Caco-2 (cell line): Measurements from ENCODE around the gene H6PD. TPM values are rescaled to one million over a fixed set of nuclear protein-coding genes. Genes with fewer than 3 reads are reported as not detected.

ENCODE experiments used
- BruUV-seq: library from RNA; stranded (reverse); fragments of 400-500 nt; replicated peaks from 2 replicates; lab custom pipeline; 2021; lab: Mats Ljungman, UMichigan
- CTCF ChIA-PET: fragments of 300-600 bp; sonication (Branson Sonifier 250); formaldehyde crosslinking; loops from one replicate; lab custom pipeline; 2022; ENCODE audit warnings: antibody characterized with exemption; lab: Charles Lee
- POLR2A ChIA-PET: fragments of 300-600 bp; sonication (Branson Sonifier 250); formaldehyde crosslinking; loops from one replicate; lab custom pipeline; 2022; ENCODE audit warnings: antibody characterized with exemption; lab: Charles Lee
- DNase-seq, 2 experiments: peaks; one replicate each; pipeline versions ENCODE4 v3.0.0 to v3.0.0-alpha.2; 2020 to 2022
- H3K27me3 ChIP-seq: replicated peaks from 2 replicates; pipeline ENCODE4 v1.6.0; 2011; ENCODE audit warnings: low read length; ENCODE audit not compliant: control insufficient read depth, insufficient read depth
- H3K36me3 ChIP-seq: 2 replicates; pipeline ENCODE4 v1.5.1; 2011; ENCODE audit warnings: low read length; ENCODE audit not compliant: control insufficient read depth, insufficient read depth
- H3K4me1 ChIP-seq: fragments of 250-450 bp; sonication (Bioruptor Pico); 2 replicates; pipeline ENCODE4 v1.5.1; 2020; ENCODE audit warnings: mild to moderate bottlenecking
- H3K4me3 ChIP-seq: 2 replicates; pipeline ENCODE4 v1.5.1; 2011; ENCODE audit warnings: low read depth, mild to moderate bottlenecking, control low read depth, low read length
- H3K9me3 ChIP-seq: fragments of 250-450 bp; sonication (Bioruptor Pico); 2 replicates; pipeline ENCODE4 v1.5.1; 2020; ENCODE audit warnings: mild to moderate bottlenecking, moderate library complexity
- H3K27ac Mint-ChIP-seq: one replicate; pipeline ENCODE4 v1.8.0; 2022; ENCODE audit warnings: mixed read lengths; ENCODE audit not compliant: unreplicated experiment
- H3K27me3 Mint-ChIP-seq: one replicate; pipeline ENCODE4 v1.8.0; 2022; ENCODE audit warnings: mixed read lengths; ENCODE audit not compliant: insufficient read depth, unreplicated experiment
- H3K36me3 Mint-ChIP-seq: one replicate; pipeline ENCODE4 v1.8.0; 2022; ENCODE audit warnings: mild to moderate bottlenecking, mixed read lengths; ENCODE audit not compliant: insufficient read depth, unreplicated experiment
- H3K4me1 Mint-ChIP-seq: one replicate; pipeline ENCODE4 v1.8.0; 2022; ENCODE audit warnings: low read depth, mixed read lengths; ENCODE audit not compliant: unreplicated experiment
- H3K4me3 Mint-ChIP-seq: one replicate; pipeline ENCODE4 v1.8.0; 2022; ENCODE audit warnings: mild to moderate bottlenecking, moderate library complexity, mixed read lengths; ENCODE audit not compliant: unreplicated experiment
- H3K9me3 Mint-ChIP-seq: one replicate; pipeline ENCODE4 v1.8.0; 2022; ENCODE audit warnings: mixed read lengths; ENCODE audit not compliant: unreplicated experiment
- intact Hi-C: fragments of 100-400 bp; cut with micrococcal nuclease; formaldehyde crosslinking; loops from one replicate; pipeline ENCODE4 v1.10.0; 2022; ENCODE audit not compliant: unreplicated experiment
- total RNA-seq: library from RNA; stranded (reverse); gene quantifications from 2 replicates; pipeline ENCODE4 v1.2.3, GENCODE V29; 2022
- TF ChIP-seq, protein P1 (sequence below), 2 experiments: fragments of 200-600 bp in 1 of 2; IDR thresholded peaks; 1 replicate in 1 of 2; 2 replicates in 1 of 2; pipeline versions ENCODE4 v1.5.1 to v1.8.0; 2011 to 2022; ENCODE audit warnings: antibody characterized with exemption in 1 of 2, control low read depth in 1 of 2, inconsistent platforms in 1 of 2, low read depth in 1 of 2, low read length in 1 of 2, mild to moderate bottlenecking in 1 of 2, moderate library complexity in 1 of 2; ENCODE audit not compliant: insufficient read depth in 1 of 2, severe bottlenecking in 1 of 2, unreplicated experiment in 1 of 2

H6PD gene
- total RNA-seq, 1 experiment from 2014 or later: 13.0 TPM

DNA sequence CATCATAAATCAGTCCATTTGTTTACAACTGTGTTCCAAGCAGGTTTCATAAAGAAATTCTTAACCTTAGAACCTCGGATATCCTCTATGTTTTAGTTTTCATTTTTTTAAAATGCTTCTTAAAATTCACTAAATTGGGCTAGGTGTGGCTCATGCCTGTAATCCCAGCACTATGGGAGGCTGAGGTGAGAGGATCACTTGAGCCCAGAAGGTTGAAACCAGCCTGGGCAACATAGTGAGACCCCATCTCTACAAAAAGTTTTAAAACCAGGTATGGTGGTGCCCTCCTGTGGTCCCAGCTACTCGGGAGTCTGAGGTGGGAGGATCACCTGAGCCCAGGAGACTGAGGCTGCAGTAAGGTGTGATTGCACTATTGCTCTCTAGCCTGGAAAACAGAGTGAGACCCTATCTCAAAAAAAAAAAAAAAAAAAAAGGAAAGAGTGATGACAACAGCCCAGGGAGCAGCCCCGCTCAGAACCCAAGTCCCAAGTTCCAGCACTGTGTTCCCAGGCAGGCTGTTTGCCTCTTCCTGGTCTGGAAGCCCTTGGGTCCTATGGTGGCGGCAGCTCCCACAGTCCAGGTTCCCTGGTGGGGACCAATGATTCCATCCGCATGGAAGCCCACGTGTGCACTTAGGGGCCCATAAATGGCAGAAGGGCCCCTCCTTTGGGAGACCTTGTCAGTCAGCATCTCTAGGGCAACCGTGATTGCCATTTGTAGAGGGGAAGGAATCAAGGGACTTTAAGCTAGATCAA lies 33.4 kb downstream of the H6PD start:
- Mint-ChIP-seq H3K27ac (no peak overlapping the region), H3K4me1 (no peaks in the 10 kb centered on the region), H3K4me3 (no peak overlapping the region), H3K27me3 (no peaks in the 10 kb centered on the region), H3K9me3 (no peaks in the 10 kb centered on the region), H3K36me3 (no peaks in the 10 kb centered on the region)
- no peak overlapping the region for H3K4me3 ChIP-seq
- H3K9me3 ChIP-seq: no peaks in the 10 kb centered on the region
- BruUV-seq: no TSS peak
- ChIA-PET POLR2A (no interaction called here), CTCF (interaction anchor here (1.5 to 1.8 kb wide), 2 partner anchors 187 to 223 kb away, joined by 3 to 11 read pairs; no protein-coding TSS in a partner anchor)
- no peaks in the 10 kb centered on the region for H3K4me1 ChIP-seq
- TF ChIP-seq, protein P1, sequence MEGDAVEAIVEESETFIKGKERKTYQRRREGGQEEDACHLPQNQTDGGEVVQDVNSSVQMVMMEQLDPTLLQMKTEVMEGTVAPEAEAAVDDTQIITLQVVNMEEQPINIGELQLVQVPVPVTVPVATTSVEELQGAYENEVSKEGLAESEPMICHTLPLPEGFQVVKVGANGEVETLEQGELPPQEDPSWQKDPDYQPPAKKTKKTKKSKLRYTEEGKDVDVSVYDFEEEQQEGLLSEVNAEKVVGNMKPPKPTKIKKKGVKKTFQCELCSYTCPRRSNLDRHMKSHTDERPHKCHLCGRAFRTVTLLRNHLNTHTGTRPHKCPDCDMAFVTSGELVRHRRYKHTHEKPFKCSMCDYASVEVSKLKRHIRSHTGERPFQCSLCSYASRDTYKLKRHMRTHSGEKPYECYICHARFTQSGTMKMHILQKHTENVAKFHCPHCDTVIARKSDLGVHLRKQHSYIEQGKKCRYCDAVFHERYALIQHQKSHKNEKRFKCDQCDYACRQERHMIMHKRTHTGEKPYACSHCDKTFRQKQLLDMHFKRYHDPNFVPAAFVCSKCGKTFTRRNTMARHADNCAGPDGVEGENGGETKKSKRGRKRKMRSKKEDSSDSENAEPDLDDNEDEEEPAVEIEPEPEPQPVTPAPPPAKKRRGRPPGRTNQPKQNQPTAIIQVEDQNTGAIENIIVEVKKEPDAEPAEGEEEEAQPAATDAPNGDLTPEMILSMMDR (IDR thresholded peaks at IDR 0.05; ENCODE audit: insufficient read depth in 1 of 2, low read depth in 1 of 2, low read length in 1 of 2, severe bottlenecking in 1 of 2, unreplicated experiment in 1 of 2): no peak
- intact Hi-C loops: loop anchor here (1.0 to 2.0 kb wide), 2 partner anchors 187 to 223 kb away; no protein-coding TSS in a partner anchor
- no peaks in the 10 kb centered on the region for H3K36me3 ChIP-seq
- DNase-seq: no peak
- no peaks in the 10 kb centered on the region for H3K27me3 ChIP-seq

DNA sequence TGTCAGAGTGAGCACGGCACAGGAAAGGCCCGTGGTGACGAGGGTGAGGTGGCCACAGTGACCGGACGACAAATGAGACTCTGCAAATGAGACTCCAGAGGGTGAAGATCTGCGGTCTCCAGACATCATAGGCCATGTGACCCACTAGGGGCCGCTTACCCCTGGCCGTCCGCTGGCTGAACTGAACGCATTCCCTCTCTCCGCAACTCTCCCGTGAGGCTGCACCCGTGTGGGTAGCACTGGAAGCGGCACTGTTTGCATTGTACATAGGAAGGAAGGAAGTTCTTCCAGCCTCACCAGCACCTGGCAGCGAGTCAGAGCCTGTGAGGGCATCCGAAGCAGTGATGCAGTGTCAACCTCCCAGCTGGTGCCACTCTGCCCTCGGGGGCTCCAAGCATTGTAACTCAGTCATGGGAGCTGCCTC lies 34.5 kb downstream of the H6PD start:
- POLR2A ChIA-PET: no interaction called here
- H3K36me3 Mint-ChIP-seq: no peaks in the 10 kb centered on the region
- intact Hi-C loops: no loop called here

DNA sequence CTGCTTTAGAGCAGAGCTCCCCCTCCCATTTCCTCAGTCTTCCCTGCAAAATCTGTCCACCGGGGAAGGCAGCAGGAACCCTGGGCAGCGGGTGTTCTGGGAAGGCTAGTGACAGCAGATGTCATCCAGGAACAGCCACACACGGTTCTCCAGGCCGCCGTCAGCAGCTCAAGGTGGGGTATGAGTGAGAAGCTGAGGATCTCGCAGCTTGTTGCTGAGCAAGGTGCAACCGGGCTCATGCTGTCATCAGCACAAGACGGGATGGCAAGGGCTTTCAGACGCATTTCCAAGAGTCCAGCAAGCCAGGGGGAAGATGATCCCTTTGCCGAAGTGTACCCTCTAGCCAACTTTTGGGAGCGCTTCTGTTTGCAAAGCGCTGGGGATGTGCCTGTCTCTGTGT lies 35.1 kb downstream of the H6PD start:
- DNase-seq: no peak
- intact Hi-C loops: no loop called here
- H3K36me3 Mint-ChIP-seq: no peaks in the 10 kb centered on the region
- TF ChIP-seq, protein P1 (IDR thresholded peaks at IDR 0.05; ENCODE audit: insufficient read depth in 1 of 2, low read depth in 1 of 2, low read length in 1 of 2, severe bottlenecking in 1 of 2, unreplicated experiment in 1 of 2): no peak
- Histone ChIP-seq H3K9me3 (no peaks in the 10 kb centered on the region), H3K4me3 (no peak overlapping the region), H3K36me3 (no peaks in the 10 kb centered on the region), H3K27me3 (no peaks in the 10 kb centered on the region), H3K4me1 (no peaks in the 10 kb centered on the region)
- no peak overlapping the region for H3K4me3 Mint-ChIP-seq
- ChIA-PET POLR2A (no interaction called here), CTCF (interaction anchor here (1.5 kb wide), 1 partner anchor 222 kb away, joined by 3 read pairs; no protein-coding TSS in a partner anchor)
- H3K27me3 Mint-ChIP-seq: no peaks in the 10 kb centered on the region
- H3K27ac Mint-ChIP-seq: no peak overlapping the region
- H3K4me1 Mint-ChIP-seq: no peaks in the 10 kb centered on the region
- no peaks in the 10 kb centered on the region for H3K9me3 Mint-ChIP-seq
- BruUV-seq: no TSS peak

More for the DNA sequence above, 34.5 kb downstream of the H6PD start:
- no peak overlapping the region for H3K4me3 ChIP-seq
- no peaks in the 10 kb centered on the region for H3K36me3 ChIP-seq
- no peaks in the 10 kb centered on the region for H3K27me3 ChIP-seq
- no TSS peak for BruUV-seq
- no peaks in the 10 kb centered on the region for H3K9me3 ChIP-seq
- CTCF ChIA-PET: interaction anchor here (1.5 kb wide), 1 partner anchor 222 kb away, joined by 3 read pairs; no protein-coding TSS in a partner anchor
- DNase-seq: no peak
- no peaks in the 10 kb centered on the region for H3K9me3 Mint-ChIP-seq
- no peaks in the 10 kb centered on the region for H3K4me1 Mint-ChIP-seq
- H3K4me1 ChIP-seq: no peaks in the 10 kb centered on the region
- TF ChIP-seq, protein P1 (IDR thresholded peaks at IDR 0.05; ENCODE audit: insufficient read depth in 1 of 2, low read depth in 1 of 2, low read length in 1 of 2, severe bottlenecking in 1 of 2, unreplicated experiment in 1 of 2): no peak
- H3K27ac Mint-ChIP-seq: no peak overlapping the region
- no peak overlapping the region for H3K4me3 Mint-ChIP-seq
- no peaks in the 10 kb centered on the region for H3K27me3 Mint-ChIP-seq
